Measurements from ENCODE around the gene TPCN2. TPM values are rescaled to one million over a fixed set of nuclear protein-coding genes. Genes with fewer than 3 reads are reported as not detected.

The TPCN2 gene
- total RNA-seq, 6 experiments from 2014 or later, result 10.7 to 27.2 (median 15.6) TPM

GRCh38 chr11:69127081-69127850, 78.5 kb downstream of the TPCN2 start:
- DNase-seq (no peak), ATAC-seq (no peak)
- Histone ChIP-seq H3K27ac (no peak overlapping the region), H3K27me3 (no peaks in the 10 kb centered on the region), H3K4me3 (no peak overlapping the region), H3K4me1 (peaks cover 0 to 9% (median 3%) of the 10 kb centered on the region in 4 donors), H3K9me3 (no peaks in the 10 kb centered on the region), H3K36me3 (no peaks in the 10 kb centered on the region)
- WGBS (ENCODE audit: insufficient coverage, low coverage, low lambda C conversion rate, missing lambda C conversion rate), result 81% methylated on average over 8 of the region's 26 CpGs
- TF ChIP-seq POLR2A (IDR thresholded peaks at IDR 0.05), result no peak
- TF ChIP-seq CTCF (IDR thresholded peaks at IDR 0.05), result no peak
- intact Hi-C loops (cut with DNase I), result loop anchor here in 1 of 2 donors (10.0 kb wide), 1 partner anchor 298 kb away; no protein-coding TSS in a partner anchor

- no peak for DNase-seq
- intact Hi-C loops (cut with DNase I), result loop anchor here in 1 of 2 donors (10.0 kb wide), 1 partner anchor 297 kb away; no protein-coding TSS in a partner anchor
- H3K36me3 ChIP-seq, result no peaks in the 10 kb centered on the region
- no peaks in the 10 kb centered on the region for H3K9me3 ChIP-seq
- ATAC-seq, result no peak
- H3K27ac ChIP-seq, result no peak overlapping the region
- WGBS (ENCODE audit: insufficient coverage, low coverage, low lambda C conversion rate, missing lambda C conversion rate), result 100% methylated on average over 1 of the region's 1 CpG
- H3K27me3 ChIP-seq, result no peaks in the 10 kb centered on the region
- no peak for TF ChIP-seq CTCF (IDR thresholded peaks at IDR 0.05)
- TF ChIP-seq POLR2A (IDR thresholded peaks at IDR 0.05), result no peak
- H3K4me1 ChIP-seq, result peaks cover 0 to 4% (median under 1%) of the 10 kb centered on the region in 4 donors
- H3K4me3 ChIP-seq, result no peak overlapping the region
Observed at GRCh38 chr11:69127884-69128283, 79.2 kb downstream of the TPCN2 start.

- TF ChIP-seq POLR2A (IDR thresholded peaks at IDR 0.05), result no peak
- no peak for TF ChIP-seq CTCF (IDR thresholded peaks at IDR 0.05)
- H3K9me3 ChIP-seq, result no peaks in the 10 kb centered on the region
- H3K36me3 ChIP-seq, result no peaks in the 10 kb centered on the region
- intact Hi-C loops (cut with DNase I), result loop anchor here in 1 of 2 donors (10.0 kb wide), 1 partner anchor 296 kb away; no protein-coding TSS in a partner anchor
- ATAC-seq, result no peak
- H3K27me3 ChIP-seq, result no peaks in the 10 kb centered on the region
- no peak overlapping the region for H3K4me3 ChIP-seq
- 89% methylated on average over 2 of the region's 2 CpGs for WGBS (ENCODE audit: insufficient coverage, low coverage, low lambda C conversion rate, missing lambda C conversion rate)
- no peaks in the 10 kb centered on the region for H3K4me1 ChIP-seq
- no peak for DNase-seq
- no peak overlapping the region for H3K27ac ChIP-seq
Observed at GRCh38 chr11:69129053-69129452, 80.3 kb downstream of the TPCN2 start.

- no peak for ATAC-seq
- WGBS (ENCODE audit: insufficient coverage, low coverage, low lambda C conversion rate, missing lambda C conversion rate), result 63% methylated on average over 1 of the region's 7 CpGs
- TF ChIP-seq CTCF (IDR thresholded peaks at IDR 0.05) (no peak), POLR2A (IDR thresholded peaks at IDR 0.05) (no peak)
- intact Hi-C loops (cut with DNase I), result loop anchor here in 1 of 2 donors (10.0 kb wide), 1 partner anchor 295 kb away; no protein-coding TSS in a partner anchor
- no peaks in the 10 kb centered on the region for H3K27me3 ChIP-seq
- no peak overlapping the region for H3K4me3 ChIP-seq
- no peaks in the 10 kb centered on the region for H3K9me3 ChIP-seq
- H3K36me3 ChIP-seq, result no peaks in the 10 kb centered on the region
- DNase-seq, result no peak
- H3K4me1 ChIP-seq, result no peaks in the 10 kb centered on the region
- H3K27ac ChIP-seq, result no peak overlapping the region
Observed at GRCh38 chr11:69129647-69130046, 80.9 kb downstream of the TPCN2 start.
